Neural crest cell (in vitro differentiated cells): ENCODE results near the gene CACNB1. TPM values are rescaled to one million over a fixed set of nuclear protein-coding genes. Genes with fewer than 3 reads are reported as not detected.

Source experiments
- DNase-seq: peaks from one replicate; pipeline ENCODE4 v3.0.0; 2021; ENCODE audit warnings: low read depth, mixed read lengths, low spot score
- H3K27ac Mint-ChIP-seq: one replicate; pipeline ENCODE4 v1.8.0; 2021; ENCODE audit warnings: mild to moderate bottlenecking, mixed read lengths; ENCODE audit not compliant: unreplicated experiment
- H3K27me3 Mint-ChIP-seq: 2 replicates; pipeline ENCODE4 v1.8.0; 2021; ENCODE audit warnings: low read depth, mild to moderate bottlenecking, mixed read lengths
- H3K36me3 Mint-ChIP-seq: 2 replicates; pipeline ENCODE4 v1.8.0; 2021; ENCODE audit warnings: low read depth, mild to moderate bottlenecking, mixed read lengths
- H3K4me1 Mint-ChIP-seq: 2 replicates; pipeline ENCODE4 v1.8.0; 2021; ENCODE audit warnings: mixed read lengths
- H3K4me3 Mint-ChIP-seq: one replicate; pipeline ENCODE4 v1.8.0; 2021; ENCODE audit warnings: mild to moderate bottlenecking, mixed read lengths
- H3K9me3 Mint-ChIP-seq: 2 replicates; pipeline ENCODE4 v1.8.0; 2021; ENCODE audit warnings: mixed read lengths
- CTCF ChIP-seq: fragments of 200-600 bp; sonication (generic); conservative IDR thresholded peaks from 2 replicates; pipeline ENCODE4 v1.5.0; 2021; ENCODE audit warnings: antibody characterized with exemption, mild to moderate bottlenecking
- total RNA-seq: library from RNA; stranded (reverse); gene quantifications from 2 replicates; pipeline ENCODE4 v1.2.1, GENCODE V29; 2021

Gene CACNB1
- total RNA-seq, 1 donor from 2014 or later, result 16.2 TPM

GRCh38 chr17:39193346-39193745 lies 4.1 kb downstream of the CACNB1 start:
- H3K4me1 Mint-ChIP-seq, result peaks cover 22% of the 10 kb centered on the region
- peak overlapping the region; percentile 54 for H3K4me3 Mint-ChIP-seq
- DNase-seq, result no peak
- TF ChIP-seq CTCF, result no peak
- no peak overlapping the region for H3K27ac Mint-ChIP-seq
- no peaks in the 10 kb centered on the region for H3K9me3 Mint-ChIP-seq
- peaks cover 5% of the 10 kb centered on the region for H3K36me3 Mint-ChIP-seq
- H3K27me3 Mint-ChIP-seq, result no peaks in the 10 kb centered on the region

GRCh38 chr17:39192901-39193300 lies 4.6 kb downstream of the CACNB1 start:
- no peak for TF ChIP-seq CTCF
- Mint-ChIP-seq H3K27ac (peak overlapping the region; percentile 76), H3K36me3 (peaks cover 5% of the 10 kb centered on the region), H3K27me3 (no peaks in the 10 kb centered on the region), H3K9me3 (no peaks in the 10 kb centered on the region), H3K4me1 (peaks cover 18% of the 10 kb centered on the region), H3K4me3 (no peak overlapping the region)
- no peak for DNase-seq

GRCh38 chr17:39191750-39192510 lies 5.5 kb downstream of the CACNB1 start:
- DNase-seq, result no peak
- Mint-ChIP-seq H3K27me3 (no peaks in the 10 kb centered on the region), H3K4me1 (peaks cover 17% of the 10 kb centered on the region), H3K9me3 (no peaks in the 10 kb centered on the region), H3K27ac (peak overlapping the region; percentile 86), H3K4me3 (peak overlapping the region; percentile 72), H3K36me3 (peaks cover 5% of the 10 kb centered on the region)
- TF ChIP-seq CTCF, result no peak

GRCh38 chr17:39187152-39187830 lies 10.2 kb downstream of the CACNB1 start:
- Mint-ChIP-seq H3K27me3 (no peaks in the 10 kb centered on the region), H3K4me3 (no peak overlapping the region), H3K36me3 (peaks cover 8% of the 10 kb centered on the region), H3K9me3 (no peaks in the 10 kb centered on the region), H3K4me1 (peaks cover 1% of the 10 kb centered on the region), H3K27ac (no peak overlapping the region)
- DNase-seq, result no peak
- no peak for TF ChIP-seq CTCF

- H3K27ac Mint-ChIP-seq, result no peak overlapping the region
These were observed 10.9 kb downstream of the CACNB1 start for GRCh38 chr17:39186481-39187002.

More at GRCh38 chr17:39186481-39187002, 10.9 kb downstream of the CACNB1 start:
- Mint-ChIP-seq H3K27me3 (no peaks in the 10 kb centered on the region), H3K4me3 (no peak overlapping the region), H3K36me3 (peaks cover 7% of the 10 kb centered on the region), H3K9me3 (no peaks in the 10 kb centered on the region), H3K4me1 (no peaks in the 10 kb centered on the region)
- no peak for DNase-seq
- no peak for TF ChIP-seq CTCF
